ENCODE results near the gene SLC11A2. TPM values are rescaled to one million over a fixed set of nuclear protein-coding genes. Genes with fewer than 3 reads are reported as not detected.

The SLC11A2 gene
- total RNA-seq, 1 experiment from 2014 or later: 38.7 TPM

- no peaks in the 10 kb centered on the region for H3K79me2 ChIP-seq (ENCODE audit: insufficient read depth, low read length)
- H3K4me1 ChIP-seq (ENCODE audit: control insufficient read depth in 1 of 2, insufficient read depth in 2 of 2, low read length in 2 of 2): no peaks in the 10 kb centered on the region
- no peaks in the 10 kb centered on the region for H3K9me3 ChIP-seq (ENCODE audit: control insufficient read depth in 1 of 2, insufficient read depth in 1 of 2, low read depth in 1 of 2, low read length in 2 of 2)
- POLR2A ChIA-PET: no interaction called here
- no peaks in the 10 kb centered on the region for H3K36me3 ChIP-seq (ENCODE audit: control insufficient read depth in 1 of 2, insufficient read depth in 2 of 2, low read length in 2 of 2)
- TF ChIP-seq TCF7L2 (IDR thresholded peaks at IDR 0.05; ENCODE audit: borderline replicate concordance, extremely low read depth, insufficient read depth, insufficient read length): no peak
- TF ChIP-seq EGR1 (IDR thresholded peaks at IDR 0.05; ENCODE audit: low read depth): no peak
- TF ChIP-seq RAD21 (IDR thresholded peaks at IDR 0.05; ENCODE audit: low read depth): no peak
- no peak for TF ChIP-seq SIN3A (IDR thresholded peaks at IDR 0.05; ENCODE audit: low read depth)
- no peak for TF ChIP-seq SRF (IDR thresholded peaks at IDR 0.05; ENCODE audit: low read depth)
- TF ChIP-seq ZNF274 (IDR thresholded peaks at IDR 0.05; ENCODE audit: low read depth, low read length): no peak
- no peak for TF ChIP-seq EZH2 (IDR thresholded peaks at IDR 0.05)
- TF ChIP-seq CBX3 (IDR thresholded peaks at IDR 0.05; ENCODE audit: low read depth): no peak
- TF ChIP-seq POLR2AphosphoS5 (IDR thresholded peaks at IDR 0.05; ENCODE audit: low read depth, low read length): no peak
- TF ChIP-seq, protein P1, sequence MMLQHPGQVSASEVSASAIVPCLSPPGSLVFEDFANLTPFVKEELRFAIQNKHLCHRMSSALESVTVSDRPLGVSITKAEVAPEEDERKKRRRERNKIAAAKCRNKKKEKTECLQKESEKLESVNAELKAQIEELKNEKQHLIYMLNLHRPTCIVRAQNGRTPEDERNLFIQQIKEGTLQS (IDR thresholded peaks at IDR 0.05): no peak
- no peak for TF ChIP-seq CTCF (IDR thresholded peaks at IDR 0.05 in 2 of 3, conservative IDR thresholded peaks at IDR 0.05 in 1 of 3; ENCODE audit: borderline replicate concordance in 1 of 3, insufficient read depth in 1 of 3, low read depth in 2 of 3, low read length in 2 of 3)
- no peak for TF ChIP-seq ZBTB33 (IDR thresholded peaks at IDR 0.05; ENCODE audit: extremely low read depth, insufficient replicate concordance, low read length)
- TF ChIP-seq POLR2A (IDR thresholded peaks at IDR 0.05; ENCODE audit: borderline replicate concordance, extremely low read depth, insufficient read depth, insufficient read length): no peak
- no peak for TF ChIP-seq EZH2phosphoT487 (IDR thresholded peaks at IDR 0.05; ENCODE audit: borderline replicate concordance)
- TF ChIP-seq YY1 (IDR thresholded peaks at IDR 0.05; ENCODE audit: extremely low read depth, insufficient replicate concordance, low read depth, low read length): no peak
- TF ChIP-seq SP1 (IDR thresholded peaks at IDR 0.05; ENCODE audit: low read depth): no peak
- TF ChIP-seq ELF1 (IDR thresholded peaks at IDR 0.05; ENCODE audit: borderline replicate concordance, low read depth): no peak
- no peak for TF ChIP-seq CEBPB (IDR thresholded peaks at IDR 0.05; ENCODE audit: low read depth)
- H3K27ac ChIP-seq (ENCODE audit: low read depth, low read length): no peak overlapping the region
- H3K4me3 ChIP-seq (replicated peaks in 1 of 2; ENCODE audit: low read depth in 1 of 2, low read length in 2 of 2): no peak overlapping the region
- intact Hi-C loops (cut with micrococcal nuclease): no loop called here
- ATAC-seq (no peak), DNase-seq (ENCODE audit: low read depth, low spot score) (no peak)
- H3K4me2 ChIP-seq (ENCODE audit: low read length): no peak overlapping the region
- no peaks in the 10 kb centered on the region for H3K27me3 ChIP-seq (ENCODE audit: insufficient read depth, low read length)
- H3K9me2 ChIP-seq (ENCODE audit: insufficient read depth): no peaks in the 10 kb centered on the region
- H2AFZ ChIP-seq (ENCODE audit: low read depth, low read length, poor library complexity, severe bottlenecking): no peak overlapping the region
- BruUV-seq (replicated peaks): no TSS peak
- no peaks in the 10 kb centered on the region for H4K20me1 ChIP-seq (ENCODE audit: insufficient read depth)
- no peak overlapping the region for H3K9ac ChIP-seq (ENCODE audit: low read length)
- RAD21 ChIA-PET (ENCODE audit: low non-redundant PET in 1 of 2, low total read pairs in 2 of 2, uncharacterized antibody in 2 of 2, unreplicated experiment in 2 of 2): no interaction called here
- CTCF ChIA-PET: no interaction called here
Observed at GRCh38 chr12:50961708-50962107, 64.5 kb downstream of the SLC11A2 start.
